ENCODE measurements around the gene PCDHGB3. TPM values are rescaled to one million over a fixed set of nuclear protein-coding genes. Genes with fewer than 3 reads are reported as not detected.

The PCDHGB3 gene
- polyA plus RNA-seq (not detected in 2 replicates), polyA minus RNA-seq (1.2 and 1.9 TPM in 2 replicates)

DNA sequence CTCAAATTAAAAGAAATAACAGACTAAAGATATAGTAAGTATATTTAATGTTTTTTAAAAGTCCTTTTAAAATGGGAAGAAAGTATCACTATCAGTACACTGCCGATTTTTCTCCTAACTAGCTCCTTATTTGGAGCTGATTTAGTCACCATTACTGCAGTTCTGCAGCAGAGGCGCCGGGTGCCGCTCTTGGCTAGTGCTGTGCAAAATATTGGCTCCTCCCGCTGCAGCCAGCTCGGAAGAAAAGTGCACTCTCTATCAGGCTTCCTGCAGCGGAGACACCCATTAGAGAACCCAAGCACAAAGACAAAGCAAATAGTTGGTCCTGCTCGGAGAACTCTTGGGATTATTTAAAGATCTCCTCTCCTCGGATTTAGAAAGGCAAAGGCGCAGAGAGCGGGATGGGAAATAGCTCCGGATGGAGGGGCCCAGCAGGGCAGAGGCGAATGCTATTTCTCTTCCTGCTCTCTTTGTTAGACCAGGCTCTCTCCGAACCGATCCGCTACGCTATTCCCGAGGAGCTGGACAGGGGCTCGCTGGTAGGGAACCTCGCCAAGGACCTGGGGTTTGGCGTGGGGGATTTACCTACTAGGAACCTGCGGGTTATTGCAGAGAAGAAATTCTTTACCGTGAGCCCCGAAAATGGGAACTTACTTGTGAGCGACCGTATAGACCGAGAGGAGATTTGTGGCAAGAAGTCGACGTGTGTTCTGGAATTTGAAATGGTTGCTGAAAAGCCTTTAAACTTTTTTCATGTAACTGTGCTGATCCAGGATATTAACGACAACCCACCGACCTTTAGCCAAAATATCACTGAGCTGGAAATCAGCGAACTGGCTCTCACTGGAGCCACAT, at the start of gene PCDHGB3:
TSS of gene PCDHGB3 (plus strand) at position 249 of the 855 bp plus-strand sequence. CDS start at position 402, 153 bp downstream.
- Histone ChIP-seq H3F3A (ENCODE audit: insufficient read depth, low read length, poor library complexity, severe bottlenecking) (no peaks in the 10 kb centered on the region), H3K36me3 (ENCODE audit: insufficient read depth, low read length) (no peaks in the 10 kb centered on the region), H3K9me2 (ENCODE audit: insufficient read depth, low read length) (no peaks in the 10 kb centered on the region), H3K9me3 (ENCODE audit: low read length) (peaks cover 45% of the 10 kb centered on the region), H3K79me2 (replicated peaks; ENCODE audit: insufficient read depth, low read length) (no peaks in the 10 kb centered on the region), H3K27me3 (ENCODE audit: insufficient read depth, low read depth, low read length) (no peaks in the 10 kb centered on the region), H3K4me3 (ENCODE audit: low read length) (no peak within 1 kb of the TSS), H3K4me2 (ENCODE audit: low read length) (no peak within 1 kb of the TSS), H3K9ac (ENCODE audit: low read length) (no peak within 1 kb of the TSS), H4K20me1 (ENCODE audit: insufficient read depth) (no peaks in the 10 kb centered on the region), H3K27ac (ENCODE audit: low read length) (no peak within 1 kb of the TSS), H2AFZ (ENCODE audit: low read depth, low read length) (no peak within 1 kb of the TSS)
- TF ChIP-seq TAF1 (IDR thresholded peaks at IDR 0.05; ENCODE audit: low read depth), result no peak

DNA sequence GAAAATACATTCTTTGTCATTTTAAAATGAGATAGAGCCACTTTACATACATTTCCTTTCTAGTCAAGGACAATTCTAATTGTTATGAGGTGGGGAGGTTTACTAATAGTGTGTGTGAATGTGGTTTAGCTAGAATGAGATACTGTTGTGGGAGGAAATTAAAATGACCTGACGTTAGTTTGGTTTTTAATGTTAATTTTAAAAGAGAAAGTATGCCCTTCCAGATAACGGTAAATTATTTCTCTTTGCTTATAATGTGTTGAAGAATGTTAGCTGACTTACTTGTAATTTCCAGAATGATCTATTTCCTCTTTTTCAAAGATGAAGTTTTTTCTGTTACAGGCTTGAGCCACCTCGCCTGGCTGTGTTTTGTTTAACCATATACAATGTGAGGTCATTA, 47.8 kb upstream of the PCDHGB3 start:
- no peak overlapping the region for H2AFZ ChIP-seq (ENCODE audit: low read depth, low read length)
- peaks cover 14% of the 10 kb centered on the region for H3F3A ChIP-seq (ENCODE audit: insufficient read depth, low read length, poor library complexity, severe bottlenecking)
- TF ChIP-seq TAF1 (IDR thresholded peaks at IDR 0.05; ENCODE audit: low read depth), result no peak
- TF ChIP-seq MXI1 (conservative IDR thresholded peaks at IDR 0.05; ENCODE audit: poor library complexity, severe bottlenecking), result no peak
- TF ChIP-seq EZH2 (IDR thresholded peaks at IDR 0.05; ENCODE audit: borderline replicate concordance, insufficient read depth, low read length, poor library complexity, severe bottlenecking), result no peak
- TF ChIP-seq CTCF (IDR thresholded peaks at IDR 0.05; ENCODE audit: poor library complexity, severe bottlenecking), result no peak
- TF ChIP-seq RAD21 (conservative IDR thresholded peaks at IDR 0.05), result no peak
- no peak for TF ChIP-seq EP300 (conservative IDR thresholded peaks at IDR 0.05; ENCODE audit: poor library complexity, severe bottlenecking)
- TF ChIP-seq, protein P1, sequence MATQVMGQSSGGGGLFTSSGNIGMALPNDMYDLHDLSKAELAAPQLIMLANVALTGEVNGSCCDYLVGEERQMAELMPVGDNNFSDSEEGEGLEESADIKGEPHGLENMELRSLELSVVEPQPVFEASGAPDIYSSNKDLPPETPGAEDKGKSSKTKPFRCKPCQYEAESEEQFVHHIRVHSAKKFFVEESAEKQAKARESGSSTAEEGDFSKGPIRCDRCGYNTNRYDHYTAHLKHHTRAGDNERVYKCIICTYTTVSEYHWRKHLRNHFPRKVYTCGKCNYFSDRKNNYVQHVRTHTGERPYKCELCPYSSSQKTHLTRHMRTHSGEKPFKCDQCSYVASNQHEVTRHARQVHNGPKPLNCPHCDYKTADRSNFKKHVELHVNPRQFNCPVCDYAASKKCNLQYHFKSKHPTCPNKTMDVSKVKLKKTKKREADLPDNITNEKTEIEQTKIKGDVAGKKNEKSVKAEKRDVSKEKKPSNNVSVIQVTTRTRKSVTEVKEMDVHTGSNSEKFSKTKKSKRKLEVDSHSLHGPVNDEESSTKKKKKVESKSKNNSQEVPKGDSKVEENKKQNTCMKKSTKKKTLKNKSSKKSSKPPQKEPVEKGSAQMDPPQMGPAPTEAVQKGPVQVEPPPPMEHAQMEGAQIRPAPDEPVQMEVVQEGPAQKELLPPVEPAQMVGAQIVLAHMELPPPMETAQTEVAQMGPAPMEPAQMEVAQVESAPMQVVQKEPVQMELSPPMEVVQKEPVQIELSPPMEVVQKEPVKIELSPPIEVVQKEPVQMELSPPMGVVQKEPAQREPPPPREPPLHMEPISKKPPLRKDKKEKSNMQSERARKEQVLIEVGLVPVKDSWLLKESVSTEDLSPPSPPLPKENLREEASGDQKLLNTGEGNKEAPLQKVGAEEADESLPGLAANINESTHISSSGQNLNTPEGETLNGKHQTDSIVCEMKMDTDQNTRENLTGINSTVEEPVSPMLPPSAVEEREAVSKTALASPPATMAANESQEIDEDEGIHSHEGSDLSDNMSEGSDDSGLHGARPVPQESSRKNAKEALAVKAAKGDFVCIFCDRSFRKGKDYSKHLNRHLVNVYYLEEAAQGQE (IDR thresholded peaks at IDR 0.05; ENCODE audit: borderline replicate concordance), result no peak
- H3K4me3 ChIP-seq (ENCODE audit: low read length), result no peak overlapping the region
- no peak overlapping the region for H3K27ac ChIP-seq (ENCODE audit: low read length)
- H3K9me3 ChIP-seq (ENCODE audit: low read length), result peaks cover 22% of the 10 kb centered on the region
- H3K4me2 ChIP-seq (ENCODE audit: low read length), result no peak overlapping the region
- no peak overlapping the region for H3K9ac ChIP-seq (ENCODE audit: low read length)
- H4K20me1 ChIP-seq (ENCODE audit: insufficient read depth), result no peaks in the 10 kb centered on the region
- peaks cover 16% of the 10 kb centered on the region for H3K36me3 ChIP-seq (ENCODE audit: insufficient read depth, low read length)
- no peaks in the 10 kb centered on the region for H3K27me3 ChIP-seq (ENCODE audit: insufficient read depth, low read depth, low read length)
- no peaks in the 10 kb centered on the region for H3K9me2 ChIP-seq (ENCODE audit: insufficient read depth, low read length)
- peaks cover 13% of the 10 kb centered on the region for H3K79me2 ChIP-seq (replicated peaks; ENCODE audit: insufficient read depth, low read length)

Measured in neural cell (in vitro differentiated cells).